SIG-M5 treated with dmso at 0.1 percent for 504 hours (cell line): ENCODE results near the gene C1orf35.
A peak's percentile ranks its signal among the peaks of the same experiment; 100 is the strongest.

Experiments used
- DNase-seq: peaks from one replicate; lab custom pipeline; 2025; ENCODE audit not compliant: unreplicated experiment; lab: John Stamatoyannopoulos, UW

The C1orf35 gene

DNA sequence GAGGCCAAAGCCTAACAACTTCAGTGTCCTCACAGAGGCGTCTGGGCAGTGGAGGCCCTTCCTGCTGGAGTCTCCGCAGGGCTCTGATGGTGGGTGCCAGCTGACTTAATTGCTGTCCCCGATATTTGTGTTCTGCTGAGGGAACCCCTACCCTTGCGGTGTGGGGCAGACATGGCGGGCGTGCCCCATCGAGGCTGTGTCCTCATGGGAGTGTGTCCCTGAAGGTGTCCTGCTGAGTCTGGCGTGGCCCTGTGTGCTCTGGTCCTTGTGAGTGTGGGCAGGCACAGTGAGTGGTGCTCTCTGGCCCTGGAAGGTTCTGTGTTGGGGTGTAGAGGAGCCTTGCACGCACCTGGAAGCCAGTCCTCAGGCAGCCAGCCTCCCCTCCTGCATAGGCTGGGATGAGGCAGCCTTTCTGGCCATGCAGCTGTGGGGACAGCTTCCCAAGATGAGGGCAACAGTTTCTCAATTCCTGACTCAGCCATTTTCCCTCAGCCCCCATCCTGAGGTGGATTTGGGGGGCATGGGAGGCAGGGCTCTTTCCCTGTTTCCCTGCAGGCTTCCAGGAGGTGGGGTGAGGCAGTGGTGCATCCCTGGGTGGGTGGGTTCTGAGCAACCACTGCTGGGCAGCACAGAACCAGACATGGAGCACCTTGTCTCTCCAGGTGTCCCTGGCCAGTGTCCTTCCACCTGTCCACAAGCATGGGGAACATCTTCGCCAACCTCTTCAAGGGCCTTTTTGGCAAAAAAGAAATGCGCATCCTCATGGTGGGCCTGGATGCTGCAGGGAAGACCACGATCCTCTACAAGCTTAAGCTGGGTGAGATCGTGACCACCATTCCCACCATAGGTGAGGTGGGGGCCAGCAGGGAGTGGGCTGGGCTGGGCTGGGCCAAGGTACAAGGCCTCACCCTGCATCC lies 6.5 kb downstream of the C1orf35 start:
- no peak for DNase-seq

- no peak for DNase-seq
These were observed 7.2 kb downstream of the C1orf35 start for GRCh38 chr1:228095938-228096337.

- no peak for DNase-seq
These were observed 8.0 kb downstream of the C1orf35 start for GRCh38 chr1:228095161-228095560.

- no peak for DNase-seq
These were observed 8.6 kb downstream of the C1orf35 start for GRCh38 chr1:228094432-228095016.

DNA sequence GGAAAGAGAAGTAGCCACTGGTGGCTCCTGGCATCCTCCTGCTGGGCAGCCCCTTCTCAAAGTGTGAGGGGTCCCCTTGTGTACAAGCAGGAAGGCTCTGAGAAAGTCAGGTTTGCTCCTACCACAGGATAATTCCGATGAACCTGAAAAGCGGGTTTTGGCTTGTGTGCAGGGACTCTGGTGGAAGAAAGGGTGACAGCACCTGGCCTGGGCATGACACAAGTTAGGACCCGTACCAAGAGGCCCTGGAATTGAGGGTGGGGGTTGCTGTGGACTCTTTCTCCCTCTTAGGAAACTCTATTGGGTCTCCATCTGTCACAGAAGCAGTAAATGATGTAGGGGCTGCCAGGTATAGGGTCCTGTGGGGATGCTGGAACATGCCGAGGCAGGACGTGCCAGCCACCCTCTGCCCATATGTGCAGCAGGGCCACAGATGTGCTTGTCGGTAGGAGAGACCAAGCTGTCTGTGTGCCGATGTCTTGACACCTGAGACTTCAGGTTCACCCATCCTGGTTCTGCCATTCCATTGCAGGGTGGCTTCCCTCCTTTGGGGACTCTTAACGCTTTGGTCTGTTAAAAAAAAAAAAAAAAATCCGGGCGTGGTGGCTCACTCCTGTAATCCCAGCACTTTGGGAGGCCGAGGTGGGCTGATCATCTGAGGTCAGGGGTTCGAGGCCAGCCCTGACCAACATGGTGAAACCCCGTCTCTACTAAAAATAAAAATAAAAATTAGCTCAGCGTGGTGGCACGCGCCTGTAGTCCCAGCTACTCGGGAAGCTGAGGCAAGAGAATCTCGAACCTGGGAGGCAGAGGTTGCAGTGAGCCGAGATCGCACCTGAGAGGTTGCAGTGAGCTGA lies 9.8 kb downstream of the C1orf35 start:
- DNase-seq = no peak

DNA sequence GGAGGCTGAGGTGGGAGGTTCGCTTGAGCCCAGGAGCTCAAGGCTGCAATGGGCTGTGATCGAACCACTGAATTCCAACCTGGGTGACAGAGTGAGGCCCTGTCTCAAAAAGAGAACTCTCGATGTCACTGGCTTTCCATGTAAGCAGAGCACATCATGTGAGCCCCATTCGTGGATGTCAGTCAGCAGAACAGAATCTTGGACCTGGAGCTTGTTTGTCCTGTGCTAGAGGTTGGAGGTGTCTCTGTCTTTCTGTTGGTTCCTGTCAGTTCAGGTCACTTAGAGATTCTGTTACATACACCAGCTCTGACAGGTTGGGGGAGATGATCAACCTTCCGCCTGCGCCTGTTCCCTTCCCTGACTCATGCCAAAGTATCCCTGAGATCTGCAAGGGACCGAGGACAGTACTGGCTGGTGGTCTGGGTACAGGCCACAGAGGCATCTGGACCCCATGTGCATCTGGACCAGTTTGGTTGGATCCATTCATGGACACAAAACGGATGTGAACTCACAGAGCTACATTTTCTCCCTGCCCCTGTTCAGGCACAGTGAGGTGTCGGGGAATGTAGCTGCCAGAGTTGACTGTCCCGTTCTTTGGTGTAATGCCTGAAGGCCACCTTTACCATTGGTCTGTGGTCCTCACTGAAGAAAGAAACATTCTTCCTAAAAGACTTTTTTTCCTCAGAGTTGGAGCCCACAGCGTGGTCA lies 10.6 kb downstream of the C1orf35 start:
- DNase-seq = no peak

- no peak for DNase-seq
These were observed 12.0 kb downstream of the C1orf35 start for GRCh38 chr1:228091084-228091483.

- no peak for DNase-seq
These were observed 12.5 kb downstream of the C1orf35 start for GRCh38 chr1:228090613-228091081.

GRCh38 chr1:228089519-228090380 lies 13.4 kb downstream of the C1orf35 start:
- peak; percentile 95 for DNase-seq

- DNase-seq = peak; percentile 95
These were observed 14.3 kb downstream of the C1orf35 start for GRCh38 chr1:228088586-228089498.

GRCh38 chr1:228087771-228088251 lies 15.3 kb downstream of the C1orf35 start:
- DNase-seq = peak; percentile 64

DNA sequence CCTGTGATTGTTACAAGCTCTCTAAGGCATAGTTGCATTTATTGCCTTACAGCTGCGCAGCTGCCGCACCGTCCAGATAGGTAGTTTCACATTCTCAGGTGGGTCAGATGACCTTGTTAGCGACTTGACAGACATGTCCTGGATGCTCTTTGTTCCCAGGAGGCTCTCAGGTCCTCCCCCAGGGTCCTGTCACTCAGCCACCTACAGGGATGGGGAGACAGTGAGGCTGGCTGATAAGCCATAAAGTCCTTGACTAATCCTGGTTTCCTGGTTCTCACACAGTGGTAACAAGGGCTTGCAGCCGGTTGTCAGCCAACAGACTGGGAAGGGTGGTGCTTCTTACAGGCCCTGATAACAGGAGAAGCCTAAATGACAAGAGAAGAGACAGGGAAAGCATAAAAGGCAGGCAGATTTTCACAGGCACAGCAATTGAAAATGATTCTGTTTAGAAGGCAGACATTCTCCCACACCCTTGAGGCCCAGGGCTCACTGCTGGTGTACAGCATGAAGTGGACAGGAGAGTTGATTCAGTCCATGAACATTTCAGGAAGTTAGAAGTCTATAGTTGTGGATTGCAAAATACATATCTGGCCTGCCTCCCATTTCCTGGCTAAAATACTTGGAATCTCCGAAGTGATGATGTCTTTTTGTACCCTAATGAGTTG lies 17.7 kb downstream of the C1orf35 start:
- no peak for DNase-seq

DNA sequence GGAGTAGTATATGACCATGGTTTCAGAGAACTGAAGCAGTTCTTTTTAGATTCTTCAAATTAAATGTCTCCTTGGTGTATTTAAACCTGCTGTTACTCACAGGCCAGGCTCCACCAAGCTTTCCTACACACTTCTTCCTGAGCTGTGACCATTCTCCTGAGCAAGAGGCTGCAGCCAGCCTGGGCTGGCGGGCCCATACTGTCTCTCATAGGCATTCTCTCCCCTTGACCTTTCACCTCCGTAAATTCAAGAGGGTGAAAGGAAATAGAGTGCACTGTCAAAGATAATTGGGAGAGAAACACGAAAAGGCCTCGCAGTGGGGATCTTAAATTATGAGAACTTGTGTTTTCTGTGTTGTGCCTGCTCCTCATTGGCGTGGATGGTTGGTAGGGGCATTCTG lies 18.3 kb downstream of the C1orf35 start:
- no peak for DNase-seq

DNA sequence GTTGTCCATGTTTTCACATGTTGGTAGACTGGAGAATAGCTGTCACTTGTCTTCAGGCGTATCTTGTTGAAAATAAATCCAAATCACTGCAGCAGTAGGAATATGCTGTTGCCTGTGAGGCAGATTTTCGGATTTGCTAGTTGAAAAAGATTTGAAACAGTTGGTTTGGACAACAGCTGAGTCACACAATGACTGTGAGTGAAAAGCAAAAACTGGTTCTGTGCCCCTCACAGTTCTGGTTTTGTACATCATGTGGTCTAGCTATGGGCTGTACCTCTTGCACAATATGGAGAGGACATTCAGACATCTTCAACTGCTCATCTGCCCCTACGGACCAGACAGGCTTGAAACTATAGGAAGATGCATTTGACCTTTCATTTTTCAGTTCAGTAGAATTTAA lies 18.8 kb downstream of the C1orf35 start:
- peak; percentile 83 for DNase-seq

DNA sequence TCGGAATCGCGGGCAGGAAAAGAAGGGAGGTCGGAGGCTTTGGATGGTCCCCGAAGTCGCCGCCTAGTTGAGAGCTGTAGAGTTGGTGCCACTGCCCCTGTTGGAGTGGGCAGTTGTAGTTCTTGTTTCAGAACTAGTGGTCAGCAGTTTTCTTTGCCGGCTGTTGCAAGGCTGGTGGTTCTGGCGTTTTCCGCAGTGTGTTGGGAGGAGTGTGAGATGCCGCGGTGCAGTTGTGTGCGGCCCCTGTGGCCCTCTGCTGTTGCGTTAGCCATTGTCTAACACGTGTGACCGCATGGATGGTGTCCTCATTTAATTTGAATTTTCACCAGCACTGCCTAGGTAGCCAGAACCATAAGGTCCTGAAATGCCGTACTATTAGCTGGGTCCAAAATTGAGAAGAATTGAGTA lies 19.2 kb downstream of the C1orf35 start:
- peak; percentile 33 for DNase-seq

- DNase-seq = no peak
These were observed 19.9 kb downstream of the C1orf35 start for GRCh38 chr1:228082918-228083870.
